Stimulated activated CD4-positive, alpha-beta T cell treated with anti-CD3 and anti-CD28 coated beads, Interleukin-15, amount 100 ng/mL, for 1 hour (primary cell): ENCODE results near the gene TNNI3.
"Not testable (repeated sequence)": the region's sequence is repeated elsewhere in the genome, so short reads cannot be mapped to it uniquely, and the experiment has no call there.

Experiments used
- DNase-seq, 2 donors: peaks; one replicate each; pipeline ENCODE4 v3.0.0-alpha.2; 2020; ENCODE audit warnings: low read depth in 1 of 2, low spot score in 1 of 2

Gene TNNI3

GRCh38 chr19:55157064-55157908, at the start of gene TNNI3:
TNNI3 (minus strand) TSS chr19:55157732; CDS start chr19:55157589, 143 bp downstream.
- DNase-seq: no peak

GRCh38 chr19:55206664-55207500, 49.4 kb upstream of the TNNI3 start:
- peak in 1 of 2 donors; percentile 32 for DNase-seq

DNA sequence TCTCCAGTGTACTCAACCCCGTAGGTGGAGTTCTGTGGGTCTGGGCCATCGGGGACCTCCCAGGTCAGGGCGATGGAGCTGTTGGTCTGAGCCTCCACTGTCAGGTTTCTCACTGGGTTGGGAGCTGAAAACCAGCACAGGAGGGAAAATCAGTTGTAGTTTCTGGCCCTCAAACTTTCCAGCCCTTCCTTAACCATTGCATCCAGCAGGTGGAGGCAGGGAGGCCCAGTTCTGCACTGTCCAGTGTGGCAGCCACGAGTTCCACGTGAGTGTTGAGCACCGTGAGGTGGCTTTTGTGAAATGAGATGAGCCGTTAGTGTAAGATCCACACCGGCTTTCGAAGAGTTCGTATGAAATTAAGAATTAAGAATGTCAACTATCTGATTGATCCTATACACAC, 44.7 kb upstream of the TNNI3 start:
- not testable (repeated sequence) for DNase-seq

DNA sequence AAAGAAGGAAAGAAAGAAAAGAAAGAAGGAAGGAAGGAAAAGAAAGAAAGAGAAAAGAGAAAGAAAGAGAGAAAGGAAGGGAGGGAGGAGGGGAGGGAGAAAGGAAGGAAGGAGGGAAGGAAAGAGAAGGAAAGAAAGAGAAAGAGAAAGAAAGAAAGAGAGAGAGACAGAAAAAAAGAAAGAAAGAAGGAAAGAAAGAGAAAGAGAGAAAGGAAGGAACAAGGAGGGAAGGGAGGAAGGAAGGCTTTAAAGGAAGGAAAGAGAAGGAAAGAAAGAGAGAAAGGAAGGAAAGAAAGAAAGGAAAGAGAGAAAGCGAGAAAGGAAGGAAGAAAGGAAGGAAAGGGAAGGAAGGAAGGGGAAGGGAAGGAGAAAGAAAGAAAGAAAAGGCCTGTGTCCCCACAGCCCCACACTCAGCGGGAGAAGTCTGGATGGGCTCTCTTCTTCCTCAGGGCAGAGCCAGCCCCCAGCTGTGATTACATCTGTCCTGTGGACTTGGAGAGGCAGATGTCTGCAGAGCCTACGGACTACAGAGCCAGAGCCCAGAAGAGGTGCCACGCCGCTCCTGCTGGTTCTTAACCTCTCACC, 42.2 kb upstream of the TNNI3 start:
- no peak for DNase-seq

GRCh38 chr19:55198651-55199050, 41.1 kb upstream of the TNNI3 start:
- no peak for DNase-seq

DNA sequence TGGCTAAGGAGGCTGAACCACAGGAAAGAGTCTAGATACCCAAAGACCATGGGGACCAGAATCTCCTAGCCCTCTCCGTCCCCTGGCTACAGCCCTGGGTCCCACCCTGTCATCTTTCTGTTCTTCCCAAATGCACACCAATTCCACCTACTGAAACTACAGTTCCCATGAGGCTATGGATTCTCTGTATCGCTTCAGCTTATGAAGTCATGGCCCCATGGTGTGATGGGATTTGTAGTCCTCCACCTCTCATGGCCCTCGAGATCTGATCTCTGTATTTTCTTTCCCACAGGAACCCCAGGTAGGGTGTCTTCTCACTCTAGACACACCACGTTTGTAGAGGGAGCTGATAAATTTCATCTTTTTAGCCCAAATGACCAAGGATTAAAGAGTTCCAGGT, 40.0 kb upstream of the TNNI3 start:
- DNase-seq: no peak

DNA sequence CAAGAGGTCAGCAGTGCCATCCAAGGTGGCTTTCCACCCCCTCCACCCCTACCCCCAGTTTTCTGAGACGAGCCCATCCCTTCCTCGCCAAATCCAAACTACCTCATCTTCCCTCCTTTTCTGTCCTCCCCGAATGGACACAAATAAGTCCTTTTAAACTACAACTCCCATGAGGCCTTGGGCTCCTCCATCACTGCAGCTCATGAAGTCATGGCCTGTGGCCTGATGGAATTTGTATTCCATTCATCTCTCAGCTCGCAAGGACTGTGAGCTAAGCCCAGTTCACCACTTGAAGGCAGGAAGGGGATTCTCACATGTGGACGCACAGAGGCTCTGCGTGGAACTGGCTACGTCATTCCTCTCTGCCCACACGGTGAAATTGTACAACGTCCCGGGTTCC, 39.3 kb upstream of the TNNI3 start:
- no peak for DNase-seq

DNA sequence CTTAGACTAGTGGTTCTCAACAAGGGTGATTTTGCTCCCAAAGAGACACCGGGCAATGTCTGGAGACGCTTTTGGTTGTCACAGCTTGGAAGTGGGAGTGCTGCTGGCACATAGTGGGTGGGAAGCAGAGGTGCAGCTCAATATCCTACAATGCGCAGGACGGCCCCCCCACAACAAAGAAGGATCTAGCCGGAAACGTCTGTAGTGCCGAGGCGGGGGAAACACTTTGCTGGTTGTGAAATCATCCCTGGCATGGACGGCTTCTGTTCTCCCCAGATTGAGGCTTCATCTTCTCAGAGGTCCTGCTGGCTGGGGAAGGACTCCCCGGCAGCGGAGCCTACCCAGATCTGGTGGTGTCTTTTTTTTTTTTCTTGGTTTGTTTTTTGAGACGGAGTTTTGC, 35.9 kb upstream of the TNNI3 start:
- no peak for DNase-seq

DNA sequence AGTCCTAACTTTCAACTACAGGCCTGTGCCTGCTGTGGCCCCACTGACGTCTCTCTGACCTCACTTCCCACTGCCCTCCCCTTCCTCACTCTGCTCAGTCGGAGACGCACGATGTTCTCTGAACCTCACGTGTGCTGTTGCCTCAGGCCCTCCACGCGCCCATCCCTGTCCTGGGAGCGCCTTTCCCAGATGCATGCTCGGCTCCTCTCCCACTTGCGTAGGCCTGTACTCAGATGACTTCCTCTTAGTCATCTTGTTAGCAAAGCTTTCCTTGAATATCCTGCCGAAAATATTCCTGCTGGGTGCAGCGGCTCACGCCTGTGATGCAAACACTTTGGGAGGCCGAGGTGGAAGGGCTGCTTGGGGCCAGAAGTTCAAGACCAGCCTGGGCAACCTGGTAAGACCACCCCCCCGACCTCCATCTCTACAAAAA, 31.9 kb upstream of the TNNI3 start:
- DNase-seq: no peak

GRCh38 chr19:55188625-55189024, 31.1 kb upstream of the TNNI3 start:
- no peak for DNase-seq

DNA sequence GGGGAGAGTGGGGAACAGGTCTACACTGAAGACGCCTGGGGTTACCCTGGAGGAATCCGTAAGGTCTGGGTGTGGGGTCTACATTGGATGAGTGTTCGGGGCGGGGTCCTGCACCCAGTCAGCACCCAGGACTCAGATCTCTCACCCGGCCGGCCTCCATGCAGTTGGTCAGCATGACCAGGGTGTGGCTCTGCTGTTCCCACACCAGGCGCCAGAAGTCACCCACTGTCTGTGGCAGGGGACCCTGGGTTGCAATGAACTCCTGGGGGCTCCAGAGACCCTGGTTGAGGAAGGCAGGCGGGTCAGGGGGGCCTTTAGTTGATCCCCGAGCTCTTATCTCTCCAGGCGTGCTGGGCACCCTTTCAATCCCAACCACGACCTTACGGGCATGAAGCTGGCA, 28.5 kb upstream of the TNNI3 start:
- no peak for DNase-seq

GRCh38 chr19:55181740-55182139, 24.2 kb upstream of the TNNI3 start:
- no peak for DNase-seq

- peak; percentile 25 to 64 for DNase-seq
These were observed 22.3 kb upstream of the TNNI3 start, which contains the start of gene SYT5 for GRCh38 chr19:55179606-55180484. SYT5 (minus strand) TSS chr19:55180289; CDS start chr19:55179041, 1,248 bp downstream.

DNA sequence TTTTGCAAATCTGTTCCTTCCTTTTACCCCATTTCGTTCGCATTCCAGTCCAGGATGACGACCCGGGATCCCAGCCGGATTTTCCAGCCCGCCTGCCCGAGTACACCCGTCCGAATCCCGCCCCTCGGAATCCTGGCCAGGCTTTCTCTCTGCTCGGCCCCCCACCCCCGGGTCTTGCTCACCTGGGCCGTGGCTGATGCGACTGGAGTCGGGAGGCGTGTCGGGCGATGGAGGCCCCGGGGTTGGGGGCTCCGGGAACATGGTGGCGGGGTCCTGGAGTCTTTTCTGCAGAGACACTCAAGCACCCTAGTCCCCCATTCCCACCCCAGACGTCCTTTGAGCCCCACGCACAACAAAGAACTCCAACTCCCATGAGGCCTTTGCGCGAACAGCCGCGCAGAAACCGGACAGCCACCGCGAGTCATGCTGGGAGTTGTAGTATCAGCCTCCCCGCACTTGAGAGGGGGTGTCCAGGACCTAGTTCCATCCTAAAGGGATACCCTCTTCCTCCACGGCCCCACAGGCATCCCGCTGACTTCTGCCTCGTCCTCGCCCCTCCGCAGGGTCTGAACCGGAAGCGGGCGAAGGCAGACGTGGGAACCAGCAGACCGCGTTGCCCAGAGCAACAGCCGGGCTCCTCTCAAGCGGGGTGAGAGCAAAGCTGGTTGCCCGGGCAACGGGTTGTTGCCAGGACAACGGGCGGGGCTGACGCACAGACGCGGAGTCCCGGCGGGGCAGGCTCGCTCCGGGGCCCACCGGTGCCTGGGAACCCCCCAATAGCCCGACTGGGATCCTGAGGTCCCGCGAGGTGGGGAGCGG, 21.5 kb upstream of the TNNI3 start:
- peak; percentile 81 to 86 for DNase-seq

GRCh38 chr19:55176076-55176475, 18.5 kb upstream of the TNNI3 start:
- DNase-seq: no peak

- DNase-seq: no peak
These were observed 17.8 kb upstream of the TNNI3 start for GRCh38 chr19:55175117-55175867.

- DNase-seq: no peak
These were observed 17.0 kb upstream of the TNNI3 start for GRCh38 chr19:55174425-55175116.

DNA sequence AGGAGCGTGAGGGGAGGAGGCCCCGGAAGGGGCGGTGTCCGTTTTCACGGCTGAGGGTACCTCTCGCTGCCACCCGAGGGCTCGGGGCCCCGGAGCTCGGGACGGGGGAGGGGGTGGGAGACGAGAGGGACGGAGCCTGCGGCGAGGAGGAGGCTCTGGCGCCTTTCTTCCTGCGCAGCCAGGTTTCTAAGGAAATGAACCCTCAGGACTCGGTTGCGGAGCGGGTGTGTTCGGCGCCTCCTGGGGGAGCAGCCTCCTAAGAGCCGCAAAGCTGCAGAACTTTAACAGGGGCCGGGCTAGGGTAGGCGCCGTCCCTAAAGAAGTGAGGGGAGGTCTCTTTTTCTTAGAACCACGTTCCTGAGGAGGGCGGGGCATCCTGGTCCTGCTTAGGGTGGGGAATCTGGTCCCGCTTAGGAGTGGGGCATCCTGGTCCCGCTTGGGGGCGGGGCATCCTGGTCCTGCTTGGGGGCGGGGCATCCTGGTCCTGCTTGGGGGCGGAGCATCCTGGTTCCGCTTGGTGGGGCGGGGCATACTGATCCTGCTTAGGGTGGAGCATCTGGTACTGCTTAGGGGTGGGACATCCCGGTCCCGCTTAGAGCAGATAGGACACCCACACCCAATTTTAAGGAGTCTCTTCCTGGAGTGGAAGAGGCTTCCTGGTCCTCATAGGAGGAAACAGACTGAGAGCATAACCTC, 16.3 kb upstream of the TNNI3 start:
- no peak for DNase-seq
